Peyer's patch (tissue), 4 donors: ENCODE results near the gene CHST8.

Experiments
- POLR2A ChIP-seq, 2 donors: fragments of 450-650 bp; IDR thresholded peaks; one replicate each; pipeline ENCODE4 v1.5.1; 2017; ENCODE audit warnings: antibody characterized with exemption in 2 of 2, mild to moderate bottlenecking in 2 of 2, moderate library complexity in 2 of 2
- TF ChIP-seq, protein P1 (sequence below), 6 experiments: fragments of 450-650 bp in 4 of 6; fragments of 200-600 bp in 2 of 6; sonication (generic) in 1 of 6; IDR thresholded peaks; one replicate each; pipeline ENCODE4 v1.5.1; 2017 to 2019; ENCODE audit warnings: antibody characterized with exemption in 6 of 6, mild to moderate bottlenecking in 3 of 6, moderate library complexity in 1 of 6

DNA sequence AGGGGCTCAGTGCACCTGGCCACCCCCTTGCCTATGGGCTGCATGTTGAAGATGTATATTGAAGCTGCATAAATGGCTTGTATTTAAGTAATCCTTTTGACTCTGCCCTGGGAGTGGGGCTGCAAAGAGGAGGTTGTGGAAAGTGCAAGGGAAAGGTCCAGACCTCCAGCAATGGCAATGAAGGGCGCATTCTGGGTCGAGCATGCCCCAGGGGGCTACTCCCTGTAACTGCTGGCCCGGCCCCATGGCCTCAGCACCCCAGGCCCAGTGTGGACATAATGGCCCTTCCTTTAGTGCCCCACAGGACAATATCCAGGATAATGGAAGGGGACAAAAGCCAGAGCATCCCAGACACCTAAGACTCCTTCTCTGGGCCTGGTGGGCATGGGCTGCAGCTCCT is 43.1 kb upstream of the CHST8 start:
- TF ChIP-seq, protein P1, sequence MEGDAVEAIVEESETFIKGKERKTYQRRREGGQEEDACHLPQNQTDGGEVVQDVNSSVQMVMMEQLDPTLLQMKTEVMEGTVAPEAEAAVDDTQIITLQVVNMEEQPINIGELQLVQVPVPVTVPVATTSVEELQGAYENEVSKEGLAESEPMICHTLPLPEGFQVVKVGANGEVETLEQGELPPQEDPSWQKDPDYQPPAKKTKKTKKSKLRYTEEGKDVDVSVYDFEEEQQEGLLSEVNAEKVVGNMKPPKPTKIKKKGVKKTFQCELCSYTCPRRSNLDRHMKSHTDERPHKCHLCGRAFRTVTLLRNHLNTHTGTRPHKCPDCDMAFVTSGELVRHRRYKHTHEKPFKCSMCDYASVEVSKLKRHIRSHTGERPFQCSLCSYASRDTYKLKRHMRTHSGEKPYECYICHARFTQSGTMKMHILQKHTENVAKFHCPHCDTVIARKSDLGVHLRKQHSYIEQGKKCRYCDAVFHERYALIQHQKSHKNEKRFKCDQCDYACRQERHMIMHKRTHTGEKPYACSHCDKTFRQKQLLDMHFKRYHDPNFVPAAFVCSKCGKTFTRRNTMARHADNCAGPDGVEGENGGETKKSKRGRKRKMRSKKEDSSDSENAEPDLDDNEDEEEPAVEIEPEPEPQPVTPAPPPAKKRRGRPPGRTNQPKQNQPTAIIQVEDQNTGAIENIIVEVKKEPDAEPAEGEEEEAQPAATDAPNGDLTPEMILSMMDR (IDR thresholded peaks at IDR 0.05): no peak
- TF ChIP-seq POLR2A (IDR thresholded peaks at IDR 0.05): no peak
